Amniotic stem cell (primary cell): Measurements from ENCODE around the gene RASL12.

Experiments used
- DNase-seq: peaks from one replicate; lab custom pipeline; 2025; lab: John Stamatoyannopoulos, UW

RASL12 gene

DNA sequence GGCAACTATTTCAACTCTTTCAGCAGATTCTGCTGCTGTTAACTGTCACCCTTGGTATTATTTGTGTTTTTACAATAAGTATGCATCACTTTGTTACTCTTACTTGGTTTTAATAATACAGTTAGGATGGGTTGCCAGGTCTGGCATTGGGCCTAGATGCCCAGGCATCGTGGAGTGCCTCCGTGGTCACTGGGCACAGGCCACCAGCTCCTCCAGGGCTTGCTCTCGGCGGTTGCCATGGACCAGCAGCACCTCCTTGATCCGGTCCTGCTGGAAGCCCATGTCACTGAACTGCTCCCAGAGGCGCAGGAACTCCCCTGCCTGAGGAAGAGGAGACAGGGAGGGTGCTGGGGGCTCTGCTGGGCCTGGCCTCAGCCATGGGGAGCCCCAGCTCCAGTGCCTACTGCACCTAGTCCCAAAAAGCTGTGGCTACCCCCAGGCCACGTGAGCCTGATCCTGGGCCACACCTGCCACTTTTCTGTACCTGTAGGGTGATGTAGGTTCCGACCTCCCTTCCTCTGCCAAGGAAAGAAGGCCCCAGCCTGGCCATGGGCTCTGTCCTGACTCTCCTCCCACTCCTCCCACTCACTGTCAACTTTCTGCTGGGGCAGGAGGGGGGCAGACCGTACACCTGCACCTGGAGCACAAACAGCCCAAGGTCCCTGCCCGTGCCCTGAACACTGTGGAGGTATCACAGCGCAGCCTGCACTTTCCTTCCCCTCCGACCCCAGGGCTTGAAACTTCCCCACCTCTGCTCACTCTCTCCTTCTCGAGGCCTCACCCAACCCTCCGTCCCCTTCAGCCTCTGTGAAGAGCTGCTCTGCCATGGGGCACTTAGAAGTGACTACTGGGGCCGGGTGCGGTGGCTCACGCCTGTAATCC lies 25.4 kb upstream of the RASL12 start:
- no peak for DNase-seq

DNA sequence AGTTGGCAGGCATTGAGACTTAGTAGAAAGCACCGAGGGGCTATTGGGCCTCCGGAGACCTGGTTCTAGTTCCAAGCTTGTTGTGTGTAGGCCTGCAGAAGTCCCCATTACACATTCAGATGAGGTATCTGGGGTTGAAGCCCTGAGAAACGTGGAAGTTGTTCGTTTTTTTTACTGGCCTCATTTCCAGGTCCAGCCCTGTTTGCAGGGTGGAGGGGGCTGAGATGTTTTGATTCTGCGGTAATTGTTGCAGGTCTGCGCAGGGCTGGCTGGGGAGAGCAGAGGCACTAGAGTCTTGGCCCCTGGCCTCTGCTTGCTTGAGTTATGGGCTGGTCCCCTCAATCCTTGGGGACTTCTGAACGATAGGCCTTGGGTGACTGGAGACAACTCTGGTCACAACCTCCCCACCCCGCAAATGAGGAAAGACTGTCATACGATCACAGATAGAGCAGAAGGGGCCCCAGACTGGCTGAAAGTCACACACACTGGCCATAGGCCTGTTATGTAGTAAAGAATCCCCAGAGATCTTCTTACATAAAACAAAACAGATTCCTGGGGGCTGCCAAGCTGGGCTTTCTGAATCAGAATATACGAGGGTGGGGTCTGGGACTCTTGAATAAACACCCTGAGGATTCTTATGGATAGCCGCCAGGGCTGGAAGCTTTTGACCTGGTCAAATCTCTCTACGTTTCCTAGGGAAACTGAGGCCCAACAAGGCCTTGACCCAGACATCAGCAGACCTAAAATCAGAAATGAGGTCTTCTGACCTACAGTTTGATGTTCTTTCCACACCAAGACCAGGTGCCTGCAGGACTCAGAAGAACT lies 24.4 kb upstream of the RASL12 start:
- no peak for DNase-seq

- DNase-seq = no peak
These were observed 21.5 kb upstream of the RASL12 start for GRCh38 chr15:65089206-65089824.

DNA sequence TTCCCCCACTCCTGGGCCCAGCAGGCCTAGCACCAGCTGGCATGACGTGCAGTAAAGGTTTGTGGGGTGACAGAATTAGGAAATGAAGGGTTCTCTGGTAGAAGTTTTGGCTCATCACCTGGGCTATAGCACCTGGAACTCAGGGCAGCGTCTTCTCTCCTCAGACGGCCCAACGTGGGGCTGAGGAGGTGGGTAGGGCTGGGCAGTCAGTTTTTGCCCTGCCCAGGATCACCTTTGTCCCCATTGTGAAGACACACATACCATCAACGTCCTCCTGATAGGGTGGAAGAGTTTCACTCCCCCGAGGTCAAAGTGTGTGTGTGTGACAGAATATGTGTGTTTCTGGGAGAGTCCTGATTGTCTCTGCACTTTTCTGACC lies 20.8 kb upstream of the RASL12 start:
- no peak for DNase-seq

DNA sequence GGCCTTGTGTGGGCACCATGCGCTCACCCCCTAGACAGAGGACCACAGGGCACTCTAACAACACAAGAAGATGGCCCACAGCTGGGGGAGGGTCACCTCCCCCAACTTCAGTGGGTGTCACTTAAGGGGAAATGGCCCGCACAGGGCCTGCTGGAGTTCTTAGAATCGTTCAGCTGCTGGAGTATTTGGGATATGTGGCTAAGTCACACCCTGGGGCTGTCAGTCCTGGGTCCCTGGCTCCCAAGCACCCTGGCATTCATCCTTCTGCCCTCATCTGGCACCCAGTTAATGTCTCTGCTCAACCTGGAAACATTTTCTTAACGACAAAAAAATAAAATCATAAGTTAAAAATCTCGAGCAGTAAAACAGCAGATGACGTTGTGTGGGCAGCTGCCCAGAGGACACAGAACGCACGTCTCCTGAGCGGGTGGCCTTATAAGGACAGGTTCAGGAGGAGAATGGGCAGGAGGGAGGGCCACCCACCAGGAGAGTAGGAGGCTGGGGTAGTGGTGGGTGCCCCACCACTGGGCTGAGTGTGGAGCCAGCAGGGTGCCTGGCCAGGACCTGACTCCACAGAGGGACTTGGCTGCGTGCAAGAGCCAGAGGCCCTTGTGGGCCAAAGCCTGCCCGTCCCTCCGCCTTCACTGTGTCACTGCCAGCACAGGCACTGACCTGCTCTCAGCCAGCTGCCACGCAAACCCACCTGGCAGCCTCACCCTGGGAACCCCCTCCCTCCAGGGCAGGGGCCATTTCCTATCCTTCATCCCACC lies 20.3 kb upstream of the RASL12 start:
- no peak for DNase-seq

DNA sequence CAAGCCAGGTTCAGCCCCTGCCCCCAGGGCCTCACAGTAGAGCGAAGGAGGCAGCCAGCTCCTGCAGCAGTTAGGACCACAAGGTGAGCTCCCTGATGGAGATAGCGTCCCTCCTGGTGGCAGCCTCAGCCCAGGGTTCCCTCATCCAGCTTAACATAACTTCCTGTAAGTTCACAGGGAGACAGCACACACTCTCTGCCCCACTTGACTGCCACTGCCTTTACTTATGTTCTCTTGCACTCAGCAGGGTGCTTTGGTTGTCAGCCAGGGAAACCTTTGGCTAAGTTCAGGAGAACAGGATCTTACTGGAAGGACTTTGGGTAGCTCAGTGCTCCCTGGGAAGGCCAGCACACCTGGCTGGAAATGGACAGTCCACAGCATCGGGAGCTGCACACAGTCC lies 19.6 kb upstream of the RASL12 start:
- DNase-seq = no peak

DNA sequence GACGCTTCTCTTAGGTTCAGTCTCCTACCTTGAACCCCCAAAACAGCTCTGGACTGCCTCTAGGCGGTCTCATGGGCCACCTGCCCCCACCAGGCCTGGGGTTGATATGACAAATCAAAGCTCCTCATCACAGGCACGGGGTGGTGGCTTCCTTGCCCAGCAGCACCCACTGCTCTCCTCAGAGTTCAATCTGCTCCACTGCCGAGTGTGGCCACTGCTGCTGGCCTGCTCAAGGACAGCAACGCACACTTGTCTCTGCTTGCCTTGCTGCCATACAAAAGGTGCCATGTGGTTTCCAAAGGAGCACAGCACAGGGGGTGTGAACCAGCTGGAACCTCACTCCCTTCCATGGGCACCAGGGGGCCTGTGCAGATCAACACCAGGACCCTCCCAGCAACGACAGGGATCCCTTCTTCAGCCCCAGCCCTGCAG lies 18.9 kb upstream of the RASL12 start:
- DNase-seq = no peak

DNA sequence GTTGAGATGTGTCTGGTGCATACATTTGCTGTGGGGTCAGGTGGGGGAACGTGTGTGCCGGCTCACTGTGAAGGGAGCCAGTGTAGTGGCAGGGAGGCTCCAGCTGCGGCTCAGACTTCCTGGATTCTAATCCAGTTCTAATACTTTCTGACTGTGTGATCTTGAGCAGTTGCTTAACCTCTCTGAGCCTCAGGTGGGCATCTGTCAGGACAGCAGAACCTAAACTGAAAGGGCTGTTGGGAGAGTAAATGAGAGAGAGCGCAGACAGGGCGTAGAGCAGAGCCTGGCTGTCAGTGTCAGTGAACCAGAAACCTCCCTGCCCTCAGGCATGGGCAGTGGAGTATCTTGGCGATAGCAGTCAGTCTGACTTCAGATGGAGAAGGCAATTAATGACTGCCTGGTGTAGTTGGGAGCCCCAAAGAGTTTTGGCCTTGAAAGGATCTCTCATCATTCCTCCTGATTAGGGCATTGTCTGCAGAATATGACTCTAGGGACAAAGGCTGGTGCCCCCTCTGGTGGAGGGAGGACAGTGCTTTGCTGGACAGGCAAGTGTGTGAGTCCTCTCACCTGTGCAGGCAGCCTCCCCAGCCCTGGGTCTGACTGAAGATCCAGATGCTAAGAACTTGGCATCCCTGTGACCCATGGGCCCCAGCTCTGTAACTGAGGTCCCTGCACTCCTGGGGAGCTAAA lies 18.3 kb upstream of the RASL12 start:
- no peak for DNase-seq

GRCh38 chr15:65085207-65085753 lies 17.5 kb upstream of the RASL12 start:
- no peak for DNase-seq

DNA sequence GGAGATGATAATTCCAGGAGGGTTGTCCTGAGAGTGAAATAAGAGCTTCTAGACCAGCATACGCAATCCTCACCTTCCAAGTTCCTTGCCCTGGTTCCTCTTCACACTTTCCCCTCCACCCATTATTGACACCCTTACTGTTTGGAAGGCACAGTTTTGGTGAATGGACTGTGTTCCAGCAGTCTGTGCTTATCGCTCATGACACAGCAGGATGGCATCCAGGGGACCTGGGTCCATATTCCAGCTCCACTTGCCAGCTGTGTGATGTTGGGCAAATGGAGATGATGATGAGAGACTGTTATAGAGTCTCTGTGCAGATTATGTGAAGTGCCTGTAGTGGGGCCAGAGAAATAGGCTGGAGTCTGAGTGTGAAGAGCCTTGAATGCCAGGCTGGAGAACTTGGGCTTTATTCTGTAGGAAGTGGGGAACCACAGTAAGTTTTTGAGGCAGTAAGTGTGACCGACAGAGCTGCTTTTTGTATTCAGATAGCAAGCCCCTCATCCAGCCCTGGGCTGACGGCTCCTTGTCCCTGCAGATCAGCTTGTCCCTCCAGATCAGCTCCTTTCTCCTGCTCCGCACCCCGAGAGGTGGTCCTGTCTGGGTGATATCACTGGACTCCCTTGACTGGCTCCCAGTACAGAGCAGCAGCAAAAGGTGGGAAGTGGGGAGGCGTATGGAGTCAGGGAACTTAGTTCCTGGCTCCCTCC lies 16.9 kb upstream of the RASL12 start:
- no peak for DNase-seq

DNA sequence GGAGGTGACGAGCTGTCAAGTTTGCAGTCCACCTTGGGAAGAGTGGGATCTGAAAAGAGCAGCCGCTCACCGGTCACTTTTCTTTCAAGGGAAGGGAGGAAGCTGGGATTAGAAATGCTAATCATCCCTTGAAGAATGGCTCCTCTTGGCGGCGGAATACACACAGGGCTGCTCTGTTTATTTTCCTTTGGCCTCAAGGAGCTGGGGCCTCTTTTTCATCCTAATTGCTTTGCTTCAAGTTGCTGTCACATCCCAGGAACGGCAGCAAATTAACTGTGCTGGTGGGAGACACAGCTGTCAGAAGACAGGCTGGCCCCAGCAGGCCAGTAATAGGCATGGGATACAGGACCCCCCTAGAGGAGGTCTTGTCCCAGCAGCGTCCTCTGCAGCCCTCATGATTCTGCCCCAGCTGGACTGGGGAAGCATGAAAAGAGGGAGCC lies 15.5 kb upstream of the RASL12 start:
- DNase-seq = no peak

GRCh38 chr15:65082303-65082953 lies 14.6 kb upstream of the RASL12 start:
- no peak for DNase-seq

DNA sequence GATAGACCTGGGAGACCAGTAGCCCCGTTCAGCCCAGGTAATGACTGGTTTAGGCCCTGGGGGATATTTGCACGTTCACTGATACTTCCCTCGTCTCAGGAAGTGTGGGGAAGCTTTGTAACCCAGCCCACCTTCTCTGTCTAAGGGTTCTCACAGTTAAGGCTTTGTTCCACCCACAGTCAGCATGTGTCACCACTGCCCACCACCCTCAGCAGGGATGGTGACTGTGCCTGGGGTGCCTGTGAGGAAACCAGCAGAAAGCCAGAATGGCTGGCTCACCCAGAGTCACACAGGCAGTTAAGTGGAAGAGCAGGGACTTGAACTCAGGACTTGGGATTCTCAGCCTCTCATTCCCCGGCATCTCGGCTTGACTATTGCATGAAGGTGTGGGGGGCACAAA lies 14.0 kb upstream of the RASL12 start:
- DNase-seq = no peak

- DNase-seq = no peak
These were observed 13.5 kb upstream of the RASL12 start for GRCh38 chr15:65081270-65081669.

- DNase-seq = no peak
These were observed 11.8 kb upstream of the RASL12 start for GRCh38 chr15:65079580-65079979.

DNA sequence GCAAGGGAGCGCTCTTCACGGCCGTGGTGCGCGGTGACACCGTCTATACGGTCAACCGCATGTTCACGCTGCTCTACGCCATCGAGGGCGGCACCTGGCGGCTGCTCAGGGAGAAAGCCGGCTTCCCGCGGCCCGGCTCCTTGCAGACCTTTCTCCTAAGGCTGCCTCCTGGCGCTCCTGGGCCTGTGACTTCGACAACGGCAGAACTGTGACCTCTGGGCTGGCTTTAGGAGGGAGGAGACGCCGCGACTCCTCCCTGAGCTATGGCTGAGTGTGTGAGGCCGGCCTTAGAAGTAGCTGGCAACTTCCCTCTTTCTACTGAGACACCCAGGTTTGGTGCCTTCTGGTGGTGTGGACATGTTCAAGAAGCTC lies 10.2 kb upstream of the RASL12 start:
- no peak for DNase-seq

- no peak for DNase-seq
These were observed 9.6 kb upstream of the RASL12 start for GRCh38 chr15:65077291-65077980.

GRCh38 chr15:65076486-65077290 lies 8.9 kb upstream of the RASL12 start, which contains the start of gene KBTBD13:
Gene KBTBD13 (plus strand): TSS chr15:65076746. CDS start chr15:65076816, 70 bp downstream.
- DNase-seq = no peak
